AG04449 (cell line): ENCODE data around the gene NEK2.
"Not testable (repeated sequence)": the region's sequence is repeated elsewhere in the genome, so short reads cannot be mapped to it uniquely, and the experiment has no call there.

Experiments
- CTCF ChIA-PET: fragments of 350-600 bp; formaldehyde crosslinking; extraction: SDS; loops from one replicate; lab custom pipeline; 2021; ENCODE audit warnings: antibody characterized with exemption; lab: Yijun Ruan, JAX
- POLR2A ChIA-PET: fragments of 400-600, 350-600 bp; formaldehyde crosslinking; extraction: SDS; loops from one replicate; lab custom pipeline; 2020; ENCODE audit warnings: antibody characterized with exemption, inconsistent platforms; lab: Yijun Ruan, JAX
- DNase-seq: peaks from one replicate; pipeline ENCODE4 v3.0.0-alpha.2; 2010; ENCODE audit warnings: low read depth, low spot score
- H3K4me3 ChIP-seq: 2 replicates; pipeline ENCODE4 v1.5.1; 2011; ENCODE audit warnings: low read depth, mild to moderate bottlenecking, control low read depth, low read length
- TF ChIP-seq, protein P1 (sequence below): IDR thresholded peaks from one replicate; pipeline ENCODE4 v1.5.1; 2011; ENCODE audit warnings: mild to moderate bottlenecking, moderate library complexity, low read length, control low read depth, inconsistent platforms; ENCODE audit not compliant: insufficient read depth; ENCODE audit errors: missing control alignments

The NEK2 gene

GRCh38 chr1:211631168-211631567 is 44.3 kb downstream of the NEK2 start:
- no peak for DNase-seq
- ChIA-PET CTCF (interaction anchor here (1.0 to 3.8 kb wide), 4 partner anchors 10 to 110 kb away, joined by 3 to 16 read pairs (median 5); no protein-coding TSS in a partner anchor), POLR2A (no interaction called here)
- H3K4me3 ChIP-seq = no peak overlapping the region
- TF ChIP-seq, protein P1, sequence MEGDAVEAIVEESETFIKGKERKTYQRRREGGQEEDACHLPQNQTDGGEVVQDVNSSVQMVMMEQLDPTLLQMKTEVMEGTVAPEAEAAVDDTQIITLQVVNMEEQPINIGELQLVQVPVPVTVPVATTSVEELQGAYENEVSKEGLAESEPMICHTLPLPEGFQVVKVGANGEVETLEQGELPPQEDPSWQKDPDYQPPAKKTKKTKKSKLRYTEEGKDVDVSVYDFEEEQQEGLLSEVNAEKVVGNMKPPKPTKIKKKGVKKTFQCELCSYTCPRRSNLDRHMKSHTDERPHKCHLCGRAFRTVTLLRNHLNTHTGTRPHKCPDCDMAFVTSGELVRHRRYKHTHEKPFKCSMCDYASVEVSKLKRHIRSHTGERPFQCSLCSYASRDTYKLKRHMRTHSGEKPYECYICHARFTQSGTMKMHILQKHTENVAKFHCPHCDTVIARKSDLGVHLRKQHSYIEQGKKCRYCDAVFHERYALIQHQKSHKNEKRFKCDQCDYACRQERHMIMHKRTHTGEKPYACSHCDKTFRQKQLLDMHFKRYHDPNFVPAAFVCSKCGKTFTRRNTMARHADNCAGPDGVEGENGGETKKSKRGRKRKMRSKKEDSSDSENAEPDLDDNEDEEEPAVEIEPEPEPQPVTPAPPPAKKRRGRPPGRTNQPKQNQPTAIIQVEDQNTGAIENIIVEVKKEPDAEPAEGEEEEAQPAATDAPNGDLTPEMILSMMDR = no peak

DNA sequence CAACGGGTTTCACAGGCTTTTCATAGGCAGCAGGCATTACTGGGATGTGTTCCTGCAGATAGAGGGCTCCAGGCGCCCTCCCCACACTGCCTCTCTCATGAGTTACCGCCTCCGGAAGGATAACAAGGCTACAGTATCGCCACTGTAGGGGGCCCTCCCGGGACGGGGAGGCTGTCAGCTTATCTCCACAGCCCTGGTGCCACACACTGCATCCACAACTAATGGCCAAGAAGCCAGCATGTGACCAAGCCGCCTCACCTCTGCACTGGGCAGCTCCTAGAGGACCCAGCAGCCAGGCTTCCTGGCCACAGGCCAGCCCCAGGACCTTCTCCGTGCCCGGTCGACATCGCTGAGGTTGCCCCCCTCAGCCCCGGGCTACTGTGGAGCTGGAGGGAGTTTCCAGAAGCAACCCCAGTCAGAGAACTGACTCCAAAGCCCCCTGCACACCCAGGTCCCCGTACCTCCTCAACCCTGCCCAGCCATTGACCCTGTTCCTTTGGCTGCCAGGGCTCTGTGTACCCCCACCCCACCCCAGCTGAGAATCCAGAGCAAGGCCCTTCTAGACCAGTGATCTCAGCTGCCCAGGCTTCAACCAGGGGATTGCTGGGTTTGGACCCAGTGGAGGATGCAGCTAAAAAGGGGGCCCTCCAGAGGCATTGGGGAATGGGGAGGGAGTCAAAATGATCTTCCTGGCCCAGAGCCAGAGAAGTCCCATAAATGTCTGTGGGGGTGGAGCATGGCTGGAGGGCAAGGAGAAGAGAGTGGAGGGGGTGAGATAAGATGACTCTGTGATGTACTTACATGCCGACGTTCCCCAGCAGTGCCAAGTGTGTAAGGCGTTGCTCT is 45.0 kb downstream of the NEK2 start:
- ChIA-PET POLR2A (no interaction called here), CTCF (interaction anchor here (1.0 to 3.8 kb wide), 6 partner anchors 10 to 160 kb away, joined by 3 to 16 read pairs (median 4); no protein-coding TSS in a partner anchor)
- TF ChIP-seq, protein P1 = no peak
- H3K4me3 ChIP-seq = no peak overlapping the region
- no peak for DNase-seq

DNA sequence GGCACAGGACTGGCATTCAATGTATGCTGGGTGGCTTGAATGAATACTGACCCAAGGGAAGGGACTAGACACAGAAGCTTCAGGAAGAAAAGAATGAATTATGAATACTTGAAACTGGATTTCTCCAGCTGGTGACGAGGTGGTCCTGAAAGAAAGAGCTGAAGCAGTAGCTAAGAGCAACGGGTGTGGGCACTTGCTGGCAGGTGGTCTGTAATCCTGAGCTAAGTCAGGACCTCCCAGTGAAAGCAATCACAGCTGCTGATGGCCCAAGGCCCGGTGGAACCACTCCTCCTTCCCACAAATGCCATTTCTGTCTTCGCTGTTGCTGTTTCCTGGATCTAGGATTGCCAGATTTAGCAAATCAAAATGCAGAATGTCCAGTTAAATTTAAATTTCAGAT is 47.0 kb downstream of the NEK2 start:
- ChIA-PET POLR2A (no interaction called here), CTCF (interaction anchor here (0.9 to 2.4 kb wide), 4 partner anchors 11 to 113 kb away, joined by 3 to 8 read pairs (median 4); no protein-coding TSS in a partner anchor)
- TF ChIP-seq, protein P1 = no peak
- no peak for DNase-seq
- no peak overlapping the region for H3K4me3 ChIP-seq

GRCh38 chr1:211627259-211627658 is 48.2 kb downstream of the NEK2 start:
- ChIA-PET POLR2A (no interaction called here), CTCF (interaction anchor here (2.4 kb wide), 1 partner anchor 20 kb away, joined by 8 read pairs; no protein-coding TSS in a partner anchor)
- no peak for DNase-seq
- no peak overlapping the region for H3K4me3 ChIP-seq
- TF ChIP-seq, protein P1 = no peak

DNA sequence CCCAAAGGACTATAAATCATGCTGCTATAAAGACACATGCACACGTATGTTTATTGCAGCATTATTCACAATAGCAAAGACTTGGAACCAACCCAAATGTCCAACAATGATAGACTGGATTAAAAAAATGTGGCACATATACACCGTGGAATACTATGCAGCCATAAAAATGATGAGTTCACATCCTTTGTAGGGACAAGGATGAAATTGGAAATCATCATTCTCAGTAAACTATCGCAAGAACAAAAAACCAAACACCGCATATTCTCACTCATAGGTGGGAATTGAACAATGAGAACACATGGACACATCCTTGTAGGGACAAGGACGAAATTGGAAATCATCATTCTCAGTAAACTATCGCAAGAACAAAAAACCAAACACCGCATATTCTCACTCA is 49.6 kb downstream of the NEK2 start:
- CTCF ChIA-PET, H3K4me3 ChIP-seq, DNase-seq, POLR2A ChIA-PET: not testable (repeated sequence)

DNA sequence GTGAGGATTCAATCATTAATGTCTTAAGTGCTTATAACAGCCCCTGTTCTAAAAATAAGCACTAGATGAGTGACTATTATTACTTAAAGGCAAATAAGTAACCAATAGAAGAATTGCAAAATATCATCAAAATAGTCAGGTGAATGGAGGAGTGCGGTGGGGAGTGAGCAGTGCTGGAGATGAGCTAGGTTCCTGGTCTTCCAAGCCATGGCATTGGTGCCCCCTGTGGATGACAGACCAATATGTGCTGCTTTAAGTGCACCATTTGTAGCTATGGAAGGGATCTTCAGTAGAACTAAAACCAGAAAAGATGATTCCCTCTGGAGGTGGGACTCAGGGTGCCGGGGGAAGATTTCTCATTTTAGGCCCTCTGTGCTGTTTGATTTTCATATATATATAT is 50.4 kb downstream of the NEK2 start:
- ChIA-PET CTCF (interaction anchor here (0.7 to 2.3 kb wide), 9 partner anchors 8 to 156 kb away, joined by 3 to 9 read pairs (median 5); partner anchors contain the start of gene SLC30A1), POLR2A (no interaction called here)
- no peak for DNase-seq
- TF ChIP-seq, protein P1 = peak; percentile 58
- H3K4me3 ChIP-seq = no peak overlapping the region
